Heart left ventricle (tissue), 16 donors: Measurements from ENCODE around the gene URM1. TPM values are rescaled to one million over a fixed set of nuclear protein-coding genes. Genes with fewer than 3 reads are reported as not detected.

Experiments
- ATAC-seq, 4 donors: fragments of 200-7000 bp; cut with Tn5 transposase; one replicate each; pipeline ENCODE4 v1.9.1; 2020 to 2022; ENCODE audit warnings: moderate library complexity in 4 of 4, mild to moderate bottlenecking in 3 of 4, moderate number of reproducible peaks in 1 of 4
- DNase-seq, 5 donors: peaks; one replicate each; pipeline ENCODE4 v3.0.0-alpha.2; 2020
- H3K27ac ChIP-seq, 12 donors: fragments of 200-600 bp; sonication (generic) in 4 of 12; one replicate each; pipeline versions ENCODE4 v1.5.0 to v1.8.0; 2016 to 2022; ENCODE audit warnings: mild to moderate bottlenecking in 2 of 12
- H3K27me3 ChIP-seq, 9 donors: fragments of 200-600 bp; sonication (generic) in 2 of 9; one replicate each; pipeline versions ENCODE4 v1.5.1 to v1.8.0; 2016 to 2022; ENCODE audit warnings: mild to moderate bottlenecking in 3 of 9
- H3K36me3 ChIP-seq, 9 donors: fragments of 200-600 bp; sonication (generic) in 2 of 9; one replicate each; pipeline versions ENCODE4 v1.5.0 to v1.8.0; 2018 to 2022; ENCODE audit warnings: mild to moderate bottlenecking in 2 of 9
- H3K4me1 ChIP-seq, 12 donors: fragments of 200-600 bp; sonication (generic) in 4 of 12; one replicate each; pipeline versions ENCODE4 v1.5.0 to v1.8.0; 2016 to 2022; ENCODE audit warnings: mild to moderate bottlenecking in 3 of 12
- H3K4me3 ChIP-seq, 12 donors: fragments of 200-600 bp; sonication (generic) in 4 of 12; one replicate each; pipeline versions ENCODE4 v1.5.0 to v1.8.0; 2017 to 2022; ENCODE audit warnings: mild to moderate bottlenecking in 9 of 12, moderate library complexity in 4 of 12
- H3K9me3 ChIP-seq, 12 donors: fragments of 200-600 bp; sonication (generic) in 4 of 12; one replicate each; pipeline versions ENCODE4 v1.5.0 to v1.8.0; 2016 to 2022; ENCODE audit warnings: mild to moderate bottlenecking in 1 of 12
- CTCF ChIP-seq, 12 donors: fragments of 200-600 bp; sonication (generic) in 4 of 12; IDR thresholded peaks; one replicate each; pipeline versions ENCODE4 v1.5.0 to v1.8.0; 2018 to 2022; ENCODE audit warnings: antibody characterized with exemption in 12 of 12, mild to moderate bottlenecking in 5 of 12
- POLR2A ChIP-seq, 2 donors: fragments of 450-650 bp; IDR thresholded peaks; one replicate each; pipeline ENCODE4 v1.6.1; 2017; ENCODE audit warnings: antibody characterized with exemption in 2 of 2, mild to moderate bottlenecking in 2 of 2, moderate library complexity in 2 of 2
- WGBS, 4 donors: extraction: QIAGEN DNeasy Blood & Tissue Kit in 2 of 4; methylation state at CpG; one replicate each; pipeline versions ENCODE4 v1.1.5 to v1.1.7; 2013 to 2018; 5-methylcytosine and 5-hydroxymethylcytosine counted together
- intact Hi-C, 10 donors: fragments of 100-400 bp; cut with DNase I; formaldehyde crosslinking; loops; one replicate each; pipeline versions ENCODE4 v1.11.1 to v1.14.2; 2022
- polyA plus RNA-seq, 2 donors: library from polyadenylated mRNA; stranded (reverse); fragments of 200-250 nt; gene quantifications; one replicate each; pipeline ENCODE4 v1.2.3, GENCODE V29; 2013
- total RNA-seq, 9 donors: library from RNA; depleted of rRNA in 2 of 9; stranded (reverse); fragments of >200 nt in 2 of 9; fragmentation: NEBNext Ultra II Directional in 3 of 9; extraction: Animal tissue kit (Norgen Biotek cat#: 25700) in 3 of 9; gene quantifications; one replicate each; pipeline versions ENCODE4 v1.1.0 to v1.2.4, GENCODE V29; 2016 to 2023
- donor health status: ischemic (EF 13 %, LVEDD 7.1; RV severe dilation, severe dysfunction).
- donor health status: healthy with polysubstance abuse.
- donor health status: DM: no; HTN: yes; CAD: no.
- donor health status: DM: no; HTN: no; CAD: no.
- donor health status: ischemic (EF 25% LVEDD 6.9; RV normal size, moderate dysfunction).
- donor health status: ischemic (EF 25% LVEDD 5.7; RV mildly dilated, moderate dysfunction).
- donor health status: healthy.
- donor health status: DM: yes; HTN: yes; CAD: no.
- donor health status: ischemic (EF 35%, LVEDD 5.7; RV mildly dilated, moderate dysfunction).
- donor health status: nonischemic (EF 11% LVEDD 7.7; RV severe dilation, severe dysfunction).
- donor health status: DM: yes; HTN: yes; CAD: no.
- donor health status: PGD.
- donor health status: ischemic (EF 29% LVEDD 5.4; RV normal size, mild dysfunction).
- donor health status: nonischemic (EF 23%, LVEDD 6.1; RV moderate dilation, normal function).

The URM1 gene
- total and polyA plus RNA-seq, 11 donors, result 30.2 to 85.6 (median 45.4) TPM

- ATAC-seq, result no peak
- Histone ChIP-seq H3K27ac (peak overlapping the region; percentile 89 to 98 (median 94)), H3K9me3 (no peaks in the 10 kb centered on the region), H3K4me1 (peaks cover 0 to 29% (median 19%) of the 10 kb centered on the region in 12 donors), H3K4me3 (peak overlapping the region; percentile 62 to 99 (median 89)), H3K36me3 (peaks cover 0 to 28% (median 10%) of the 10 kb centered on the region in 9 donors), H3K27me3 (no peaks in the 10 kb centered on the region)
- whole genome bisulfite sequencing, 4 donors, result 0 to 1% (median 1%) methylated on average over 10 of the region's 10 CpGs
- intact Hi-C loops, result loop anchor here in 1 of 10 donors (5.0 kb wide), 1 partner anchor 41 kb away; no protein-coding TSS in a partner anchor
- DNase-seq, result no peak
- TF ChIP-seq POLR2A (IDR thresholded peaks at IDR 0.05) (no peak), CTCF (IDR thresholded peaks at IDR 0.05) (no peak)
Observed at GRCh38 chr9:128371630-128372117, 500 bp downstream of the URM1 start.

GRCh38 chr9:128372188-128372641, 1.0 kb downstream of the URM1 start:
- H3K4me1 ChIP-seq, result peaks cover 0 to 29% (median 19%) of the 10 kb centered on the region in 12 donors
- no peaks in the 10 kb centered on the region for H3K9me3 ChIP-seq
- peak overlapping the region in 10 of 12 donors; percentile 68 to 99 (median 90) for H3K4me3 ChIP-seq
- intact Hi-C loops, result loop anchor here in 1 of 10 donors (5.0 kb wide), 1 partner anchor 40 kb away; no protein-coding TSS in a partner anchor
- 32 to 39% (median 36%) methylated on average over 4 of the region's 4 CpGs for WGBS, 4 donors
- H3K36me3 ChIP-seq, result peaks cover 0 to 32% (median 13%) of the 10 kb centered on the region in 9 donors
- TF ChIP-seq CTCF (IDR thresholded peaks at IDR 0.05) (no peak), POLR2A (IDR thresholded peaks at IDR 0.05) (no peak)
- ATAC-seq, result no peak
- DNase-seq, result no peak
- H3K27me3 ChIP-seq, result no peaks in the 10 kb centered on the region
- H3K27ac ChIP-seq, result peak overlapping the region in 6 of 12 donors; percentile 89 to 98 (median 94)

- intact Hi-C loops, result loop anchor here in 1 of 10 donors (5.0 kb wide), 1 partner anchor 40 kb away; no protein-coding TSS in a partner anchor
- peaks cover 0 to 29% (median 19%) of the 10 kb centered on the region in 12 donors for H3K4me1 ChIP-seq
- H3K9me3 ChIP-seq, result no peaks in the 10 kb centered on the region
- no peak for TF ChIP-seq CTCF (IDR thresholded peaks at IDR 0.05)
- no peak for TF ChIP-seq POLR2A (IDR thresholded peaks at IDR 0.05)
- ATAC-seq, result no peak
- 73 to 100% (median 95%) methylated on average over 1 of the region's 1 CpG for WGBS, 4 donors
- peak overlapping the region in 1 of 12 donors; percentile 91 for H3K27ac ChIP-seq
- peaks cover 0 to 37% (median 17%) of the 10 kb centered on the region in 9 donors for H3K36me3 ChIP-seq
- peak overlapping the region in 2 of 12 donors; percentile 95 for H3K4me3 ChIP-seq
- H3K27me3 ChIP-seq, result no peaks in the 10 kb centered on the region
- DNase-seq, result no peak
Observed at GRCh38 chr9:128372784-128373183, 1.6 kb downstream of the URM1 start.

GRCh38 chr9:128374221-128374675, 3.1 kb downstream of the URM1 start:
- no peak for DNase-seq
- no peaks in the 10 kb centered on the region for H3K9me3 ChIP-seq
- no peaks in the 10 kb centered on the region for H3K27me3 ChIP-seq
- no peak for ATAC-seq
- peaks cover 0 to 29% (median 19%) of the 10 kb centered on the region in 12 donors for H3K4me1 ChIP-seq
- no peak overlapping the region for H3K27ac ChIP-seq
- 84 to 94% (median 87%) methylated on average over 7 to 9 of the region's 9 CpGs for WGBS, 4 donors
- H3K4me3 ChIP-seq, result no peak overlapping the region
- intact Hi-C loops, result loop anchor here in 1 of 10 donors (5.0 kb wide), 1 partner anchor 38 kb away; no protein-coding TSS in a partner anchor
- peaks cover 0 to 52% (median 31%) of the 10 kb centered on the region in 9 donors for H3K36me3 ChIP-seq
- no peak for TF ChIP-seq POLR2A (IDR thresholded peaks at IDR 0.05)
- TF ChIP-seq CTCF (IDR thresholded peaks at IDR 0.05), result no peak
